SK-N-MC (cell line): ENCODE measurements around the gene KCNJ10.

Source experiments
- EZH2 ChIP-seq: fragments of 200-600 bp; sonication (generic); IDR thresholded peaks from one replicate; pipeline ENCODE4 v1.6.1; 2017; ENCODE audit warnings: antibody characterized with exemption
- POLR2AphosphoS5 ChIP-seq: IDR thresholded peaks from 2 replicates; pipeline ENCODE4 v1.6.1; 2012; ENCODE audit warnings: mild to moderate bottlenecking, low read depth, low read length, borderline replicate concordance

DNA sequence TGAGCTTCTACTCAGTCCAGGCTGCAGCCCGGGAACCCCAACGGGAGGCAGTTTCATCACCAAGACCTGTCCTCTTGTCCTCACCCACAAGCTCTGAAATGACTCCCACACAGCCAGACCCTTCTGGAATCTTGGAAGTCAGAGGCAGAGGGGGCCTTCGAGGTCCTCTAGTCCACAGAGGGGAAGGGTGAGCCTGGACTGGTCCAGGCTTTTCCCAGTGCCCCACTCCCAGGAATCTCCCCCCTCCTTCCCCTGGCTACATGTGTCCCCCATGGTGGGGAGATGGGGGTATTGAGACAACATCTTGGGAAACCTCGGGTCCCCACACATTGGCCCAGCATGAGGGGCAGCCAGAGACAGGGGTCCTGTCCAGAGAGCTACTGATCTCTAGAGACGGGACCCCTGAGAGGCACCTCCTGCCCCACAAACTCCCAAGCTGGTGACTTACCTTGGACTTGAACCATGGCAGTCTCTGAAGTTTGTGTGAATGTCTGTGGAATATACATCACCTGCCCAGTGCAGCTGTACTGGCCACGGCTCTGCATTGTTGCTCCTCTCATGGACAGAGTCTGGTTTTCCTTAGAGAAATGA lies 96.5 kb downstream of the KCNJ10 start:
- TF ChIP-seq POLR2AphosphoS5: no peak
- no peak for TF ChIP-seq EZH2
